Activated T-cell treated with anti-CD3 and anti-CD28 coated beads, Interleukin-2, amount 50 U/mL, for 72 hours (primary cell): ENCODE results near the gene MYH14. TPM values are rescaled to one million over a fixed set of nuclear protein-coding genes. Genes with fewer than 3 reads are reported as not detected.

Source experiments
- ATAC-seq, 2 donors: fragments of 150-1000 bp; cut with Tn5 transposase; replicated peaks in 1 of 2; 2 replicates each; pipeline ENCODE4 v1.10.0; 2021; ENCODE audit warnings: moderate library complexity in 2 of 2, mild to moderate bottlenecking in 1 of 2
- DNase-seq, 2 donors: peaks; one replicate each; pipeline ENCODE4 v3.0.0; 2021 to 2022; ENCODE audit warnings: mixed read lengths in 1 of 2
- H3K27ac Mint-ChIP-seq: one replicate; pipeline ENCODE4 v1.8.0; 2022; ENCODE audit warnings: mild to moderate bottlenecking, moderate library complexity, mixed read lengths
- H3K27me3 Mint-ChIP-seq: one replicate; pipeline ENCODE4 v1.8.0; 2022; ENCODE audit warnings: low read depth, mixed read lengths
- H3K36me3 Mint-ChIP-seq, 2 donors: one replicate each; pipeline ENCODE4 v1.8.0; 2022; ENCODE audit warnings: mixed read lengths in 2 of 2, mild to moderate bottlenecking in 1 of 2; ENCODE audit not compliant: insufficient read depth in 2 of 2
- H3K4me1 Mint-ChIP-seq: one replicate; pipeline ENCODE4 v1.8.0; 2022; ENCODE audit warnings: low read depth, mixed read lengths
- H3K4me3 Mint-ChIP-seq, 2 donors: one replicate each; pipeline ENCODE4 v1.8.0; 2022; ENCODE audit warnings: mild to moderate bottlenecking in 2 of 2, mixed read lengths in 2 of 2, moderate library complexity in 2 of 2
- H3K9me3 Mint-ChIP-seq, 2 donors: one replicate each; pipeline ENCODE4 v1.8.0; 2022; ENCODE audit warnings: mixed read lengths in 2 of 2
- total RNA-seq, 2 donors: library from RNA; stranded (reverse); gene quantifications; one replicate each; pipeline ENCODE4 v1.2.3, GENCODE V29; 2022

Gene MYH14
- total RNA-seq, 2 donors from 2014 or later = not detected

GRCh38 chr19:50280983-50281382, 77.6 kb downstream of the MYH14 start:
- Mint-ChIP-seq H3K9me3 (peaks cover 3 to 4% of the 10 kb centered on the region in 2 donors), H3K27ac (no peak overlapping the region), H3K36me3 (peaks cover 0 to 4% of the 10 kb centered on the region in 2 donors), H3K4me1 (no peaks in the 10 kb centered on the region), H3K4me3 (no peak overlapping the region), H3K27me3 (no peaks in the 10 kb centered on the region)
- DNase-seq = no peak
- ATAC-seq = no peak

GRCh38 chr19:50281491-50281890, 78.1 kb downstream of the MYH14 start:
- no peaks in the 10 kb centered on the region for H3K27me3 Mint-ChIP-seq
- no peaks in the 10 kb centered on the region for H3K4me1 Mint-ChIP-seq
- no peak for DNase-seq

GRCh38 chr19:50285833-50286232, 82.4 kb downstream of the MYH14 start:
- ATAC-seq (no peak), DNase-seq (no peak)
- Mint-ChIP-seq H3K27me3 (peaks cover 9% of the 10 kb centered on the region), H3K4me1 (no peaks in the 10 kb centered on the region), H3K36me3 (peaks cover 0 to 8% of the 10 kb centered on the region in 2 donors), H3K27ac (no peak overlapping the region), H3K9me3 (peaks cover 3 to 8% of the 10 kb centered on the region in 2 donors), H3K4me3 (no peak overlapping the region)

More at GRCh38 chr19:50281491-50281890, 78.1 kb downstream of the MYH14 start:
- ATAC-seq = no peak
- Mint-ChIP-seq H3K36me3 (peaks cover 0 to 4% of the 10 kb centered on the region in 2 donors), H3K4me3 (no peak overlapping the region), H3K9me3 (peaks cover 3 to 8% of the 10 kb centered on the region in 2 donors), H3K27ac (no peak overlapping the region)

- DNase-seq = no peak
- H3K36me3 Mint-ChIP-seq = peaks cover 0 to 8% of the 10 kb centered on the region in 2 donors
Measured at GRCh38 chr19:50286443-50286842, 83.0 kb downstream of the MYH14 start.

GRCh38 chr19:50287331-50287730, 83.9 kb downstream of the MYH14 start:
- no peak overlapping the region for H3K27ac Mint-ChIP-seq
- ATAC-seq = no peak
- DNase-seq = no peak
- H3K9me3 Mint-ChIP-seq = peaks cover 3 to 8% of the 10 kb centered on the region in 2 donors
- H3K4me1 Mint-ChIP-seq = no peaks in the 10 kb centered on the region
- peaks cover 21% of the 10 kb centered on the region for H3K27me3 Mint-ChIP-seq
- H3K36me3 Mint-ChIP-seq = peaks cover 0 to 8% of the 10 kb centered on the region in 2 donors
- no peak overlapping the region for H3K4me3 Mint-ChIP-seq

More at GRCh38 chr19:50286443-50286842, 83.0 kb downstream of the MYH14 start:
- Mint-ChIP-seq H3K4me3 (no peak overlapping the region), H3K27me3 (peaks cover 15% of the 10 kb centered on the region), H3K4me1 (no peaks in the 10 kb centered on the region), H3K27ac (no peak overlapping the region), H3K9me3 (peaks cover 3 to 8% of the 10 kb centered on the region in 2 donors)
- ATAC-seq = no peak

- Mint-ChIP-seq H3K4me3 (no peak overlapping the region), H3K9me3 (peaks cover 3 to 8% of the 10 kb centered on the region in 2 donors), H3K36me3 (peaks cover 0 to 8% of the 10 kb centered on the region in 2 donors), H3K4me1 (peaks cover 5% of the 10 kb centered on the region), H3K27ac (no peak overlapping the region), H3K27me3 (peaks cover 21% of the 10 kb centered on the region)
- ATAC-seq (no peak), DNase-seq (no peak)
Measured at GRCh38 chr19:50288954-50289353, 85.5 kb downstream of the MYH14 start.

GRCh38 chr19:50290011-50290410, 86.6 kb downstream of the MYH14 start:
- H3K4me1 Mint-ChIP-seq = peaks cover 5% of the 10 kb centered on the region
- H3K27ac Mint-ChIP-seq = no peak overlapping the region
- H3K27me3 Mint-ChIP-seq = peaks cover 21% of the 10 kb centered on the region
- peaks cover 0 to 8% of the 10 kb centered on the region in 2 donors for H3K36me3 Mint-ChIP-seq
- H3K4me3 Mint-ChIP-seq = no peak overlapping the region
- H3K9me3 Mint-ChIP-seq = peaks cover 3 to 8% of the 10 kb centered on the region in 2 donors
- ATAC-seq = no peak
- DNase-seq = no peak

GRCh38 chr19:50290775-50291174, 87.4 kb downstream of the MYH14 start:
- Mint-ChIP-seq H3K36me3 (peaks cover 0 to 6% of the 10 kb centered on the region in 2 donors), H3K27ac (no peak overlapping the region)

GRCh38 chr19:50292216-50292827, 88.9 kb downstream of the MYH14 start:
- ATAC-seq = no peak
- H3K27ac Mint-ChIP-seq = no peak overlapping the region
- DNase-seq = no peak
- peaks cover 0 to 5% of the 10 kb centered on the region in 2 donors for H3K36me3 Mint-ChIP-seq
- peaks cover 5% of the 10 kb centered on the region for H3K4me1 Mint-ChIP-seq
- no peaks in the 10 kb centered on the region for H3K9me3 Mint-ChIP-seq
- no peak overlapping the region for H3K4me3 Mint-ChIP-seq
- H3K27me3 Mint-ChIP-seq = peaks cover 21% of the 10 kb centered on the region

More at GRCh38 chr19:50290775-50291174, 87.4 kb downstream of the MYH14 start:
- Mint-ChIP-seq H3K9me3 (peaks cover under 1 to 5% of the 10 kb centered on the region in 2 donors), H3K27me3 (peaks cover 21% of the 10 kb centered on the region), H3K4me1 (peaks cover 5% of the 10 kb centered on the region), H3K4me3 (no peak overlapping the region)
- ATAC-seq = no peak
- DNase-seq = no peak

- H3K9me3 Mint-ChIP-seq = no peaks in the 10 kb centered on the region
- ATAC-seq (no peak), DNase-seq (no peak)
- H3K4me1 Mint-ChIP-seq = peaks cover 5% of the 10 kb centered on the region
- H3K4me3 Mint-ChIP-seq = no peak overlapping the region
- peaks cover 28% of the 10 kb centered on the region for H3K27me3 Mint-ChIP-seq
- H3K36me3 Mint-ChIP-seq = peaks cover 0 to 1% of the 10 kb centered on the region in 2 donors
- no peak overlapping the region for H3K27ac Mint-ChIP-seq
Measured at GRCh38 chr19:50293263-50294004, 90.0 kb downstream of the MYH14 start.

GRCh38 chr19:50300051-50300450, 96.6 kb downstream of the MYH14 start:
- no peak overlapping the region for H3K27ac Mint-ChIP-seq
- no peak for ATAC-seq

GRCh38 chr19:50300814-50301606, 97.6 kb downstream of the MYH14 start:
- ATAC-seq (peak; percentile 99), DNase-seq (peak; percentile 32 to 39)
- Mint-ChIP-seq H3K9me3 (no peaks in the 10 kb centered on the region), H3K27me3 (peaks cover 40% of the 10 kb centered on the region), H3K36me3 (no peaks in the 10 kb centered on the region), H3K27ac (no peak overlapping the region), H3K4me3 (peak overlapping the region; percentile 28 to 34), H3K4me1 (peaks cover 20% of the 10 kb centered on the region)

More at GRCh38 chr19:50300051-50300450, 96.6 kb downstream of the MYH14 start:
- H3K27me3 Mint-ChIP-seq = peaks cover 33% of the 10 kb centered on the region
- H3K4me1 Mint-ChIP-seq = peaks cover 20% of the 10 kb centered on the region
- H3K36me3 Mint-ChIP-seq = no peaks in the 10 kb centered on the region
- H3K9me3 Mint-ChIP-seq = no peaks in the 10 kb centered on the region
- no peak for DNase-seq
- H3K4me3 Mint-ChIP-seq = peak overlapping the region in 1 of 2 donors; percentile 0

- ATAC-seq = peak; percentile 13 to 21
- H3K36me3 Mint-ChIP-seq = no peaks in the 10 kb centered on the region
- peaks cover 43% of the 10 kb centered on the region for H3K27me3 Mint-ChIP-seq
- no peak for DNase-seq
- H3K4me3 Mint-ChIP-seq = no peak overlapping the region
- no peaks in the 10 kb centered on the region for H3K9me3 Mint-ChIP-seq
- peaks cover 20% of the 10 kb centered on the region for H3K4me1 Mint-ChIP-seq
- no peak overlapping the region for H3K27ac Mint-ChIP-seq
Measured at GRCh38 chr19:50301607-50301971, 98.2 kb downstream of the MYH14 start.
